Mammary epithelial cell (primary cell): ENCODE measurements around the gene PPRC1.
A peak's percentile ranks its signal among the peaks of the same experiment; 100 is the strongest.

ENCODE experiments used
- EZH2 ChIP-seq: IDR thresholded peaks from 2 replicates; pipeline ENCODE4 v1.6.1; 2012; ENCODE audit warnings: low read length, inconsistent platforms, borderline replicate concordance
- TF ChIP-seq, protein P1 (sequence below), 2 donors: IDR thresholded peaks in 1 of 2; conservative IDR thresholded peaks in 1 of 2; 2 replicates each; pipeline ENCODE4 v1.5.1; 2011 to 2012; ENCODE audit warnings: inconsistent platforms in 2 of 2, low read length in 2 of 2, mild to moderate bottlenecking in 2 of 2, control low read depth in 1 of 2, low read depth in 1 of 2; ENCODE audit not compliant: insufficient read depth in 1 of 2; ENCODE audit errors: extremely low read depth in 1 of 2

DNA sequence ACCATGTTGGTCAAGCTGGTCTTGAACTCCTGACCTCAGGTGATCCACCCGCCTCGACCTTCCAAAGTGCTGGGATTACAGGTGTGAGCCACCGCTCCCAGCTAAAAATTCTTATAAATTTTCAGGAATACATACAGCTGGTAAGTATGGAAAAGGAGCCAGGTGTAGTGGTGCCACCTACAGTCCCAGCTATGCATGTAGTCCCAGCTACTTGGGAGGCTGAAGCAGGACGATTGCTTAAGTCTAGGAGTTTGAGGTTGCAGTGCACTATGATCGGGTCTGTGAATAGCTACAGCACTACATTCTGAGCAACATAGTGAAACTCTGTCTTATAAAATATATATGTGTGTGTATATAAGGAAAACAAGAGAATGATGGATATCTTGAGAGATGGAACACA lies 31.7 kb upstream of the PPRC1 start:
- TF ChIP-seq, protein P1, sequence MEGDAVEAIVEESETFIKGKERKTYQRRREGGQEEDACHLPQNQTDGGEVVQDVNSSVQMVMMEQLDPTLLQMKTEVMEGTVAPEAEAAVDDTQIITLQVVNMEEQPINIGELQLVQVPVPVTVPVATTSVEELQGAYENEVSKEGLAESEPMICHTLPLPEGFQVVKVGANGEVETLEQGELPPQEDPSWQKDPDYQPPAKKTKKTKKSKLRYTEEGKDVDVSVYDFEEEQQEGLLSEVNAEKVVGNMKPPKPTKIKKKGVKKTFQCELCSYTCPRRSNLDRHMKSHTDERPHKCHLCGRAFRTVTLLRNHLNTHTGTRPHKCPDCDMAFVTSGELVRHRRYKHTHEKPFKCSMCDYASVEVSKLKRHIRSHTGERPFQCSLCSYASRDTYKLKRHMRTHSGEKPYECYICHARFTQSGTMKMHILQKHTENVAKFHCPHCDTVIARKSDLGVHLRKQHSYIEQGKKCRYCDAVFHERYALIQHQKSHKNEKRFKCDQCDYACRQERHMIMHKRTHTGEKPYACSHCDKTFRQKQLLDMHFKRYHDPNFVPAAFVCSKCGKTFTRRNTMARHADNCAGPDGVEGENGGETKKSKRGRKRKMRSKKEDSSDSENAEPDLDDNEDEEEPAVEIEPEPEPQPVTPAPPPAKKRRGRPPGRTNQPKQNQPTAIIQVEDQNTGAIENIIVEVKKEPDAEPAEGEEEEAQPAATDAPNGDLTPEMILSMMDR (conservative IDR thresholded peaks at IDR 0.05 in 1 of 2, IDR thresholded peaks at IDR 0.05 in 1 of 2; ENCODE audit: extremely low read depth in 1 of 2, insufficient read depth in 1 of 2, low read depth in 1 of 2, low read length in 2 of 2), result peak; percentile 9 to 26
- TF ChIP-seq EZH2, result no peak
